NCI-H748 treated with DMSO at 0.1 percent for 48 hours (cell line): ENCODE measurements around the gene GADL1.

Experiments used
- DNase-seq: peaks from one replicate; lab custom pipeline; 2025; lab: John Stamatoyannopoulos, UW

Gene GADL1, protein sequence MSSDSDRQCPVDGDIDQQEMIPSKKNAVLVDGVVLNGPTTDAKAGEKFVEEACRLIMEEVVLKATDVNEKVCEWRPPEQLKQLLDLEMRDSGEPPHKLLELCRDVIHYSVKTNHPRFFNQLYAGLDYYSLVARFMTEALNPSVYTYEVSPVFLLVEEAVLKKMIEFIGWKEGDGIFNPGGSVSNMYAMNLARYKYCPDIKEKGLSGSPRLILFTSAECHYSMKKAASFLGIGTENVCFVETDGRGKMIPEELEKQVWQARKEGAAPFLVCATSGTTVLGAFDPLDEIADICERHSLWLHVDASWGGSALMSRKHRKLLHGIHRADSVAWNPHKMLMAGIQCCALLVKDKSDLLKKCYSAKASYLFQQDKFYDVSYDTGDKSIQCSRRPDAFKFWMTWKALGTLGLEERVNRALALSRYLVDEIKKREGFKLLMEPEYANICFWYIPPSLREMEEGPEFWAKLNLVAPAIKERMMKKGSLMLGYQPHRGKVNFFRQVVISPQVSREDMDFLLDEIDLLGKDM

GRCh38 chr3:30894521-30895251 is at the start of gene GADL1:
TSS of gene GADL1 (minus strand) at chr3:30894661. CDS start at chr3:30894614, 47 bp downstream.
- peak; percentile 54 for DNase-seq

GRCh38 chr3:30944124-30944523 is 49.7 kb upstream of the GADL1 start:
- DNase-seq, result no peak

- no peak for DNase-seq
These were observed 48.7 kb upstream of the GADL1 start for GRCh38 chr3:30943206-30943605.

DNA sequence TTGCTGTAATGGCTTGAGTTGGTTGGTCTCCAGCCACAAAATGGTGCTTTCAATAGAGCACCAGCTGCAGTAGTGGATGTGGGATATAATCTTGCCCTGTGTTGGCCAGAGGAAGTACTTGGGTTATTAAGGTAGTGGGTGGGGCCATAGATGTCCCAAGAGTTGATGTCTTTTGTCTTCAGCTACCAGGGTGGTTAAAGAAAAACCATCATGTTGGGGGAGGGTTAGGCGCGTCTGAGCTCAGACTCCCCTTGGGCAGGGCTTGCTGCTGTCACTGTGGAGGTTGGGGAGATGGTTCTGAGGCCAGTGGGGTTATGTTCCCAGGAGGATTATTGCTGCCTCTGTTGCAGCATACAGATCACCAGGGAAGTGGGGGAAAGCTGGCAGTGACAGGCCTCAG is 46.9 kb upstream of the GADL1 start:
- DNase-seq, result no peak

DNA sequence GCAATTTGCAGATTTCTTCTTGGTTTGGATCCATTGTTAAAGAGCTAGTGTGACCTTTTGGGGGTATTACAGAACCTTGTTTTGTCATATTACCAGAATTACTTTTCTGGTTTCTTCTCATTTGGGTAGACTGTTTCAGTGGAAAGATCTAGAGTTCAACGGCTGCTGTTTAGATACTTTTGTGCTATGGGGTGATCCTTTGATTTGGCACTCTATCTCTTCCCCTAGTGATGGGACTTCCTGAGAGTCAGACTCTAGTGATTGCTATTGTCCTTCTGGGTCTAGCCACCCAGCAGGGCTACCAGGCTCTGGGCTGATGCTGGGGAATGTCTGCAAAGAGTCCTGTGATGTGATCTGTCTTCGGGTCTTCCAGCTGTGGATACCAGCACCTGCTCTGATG is 46.3 kb upstream of the GADL1 start:
- DNase-seq, result no peak

DNA sequence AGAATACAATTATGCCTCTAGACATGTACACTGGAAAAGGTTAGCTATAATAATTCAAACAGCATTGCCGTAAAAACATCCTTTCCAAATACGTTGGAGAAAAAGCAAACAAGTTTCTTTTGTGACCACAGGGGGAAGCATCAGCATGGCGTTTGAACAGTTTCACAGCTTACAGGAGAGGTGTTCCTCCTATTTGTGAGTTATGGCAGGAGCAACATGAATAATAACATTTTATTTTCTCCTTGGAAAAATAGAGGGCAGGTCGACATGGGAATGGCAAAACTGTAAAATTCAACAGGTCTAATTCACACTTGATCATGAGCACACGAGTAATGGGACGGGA is 39.7 kb upstream of the GADL1 start:
- DNase-seq, result peak; percentile 85

DNA sequence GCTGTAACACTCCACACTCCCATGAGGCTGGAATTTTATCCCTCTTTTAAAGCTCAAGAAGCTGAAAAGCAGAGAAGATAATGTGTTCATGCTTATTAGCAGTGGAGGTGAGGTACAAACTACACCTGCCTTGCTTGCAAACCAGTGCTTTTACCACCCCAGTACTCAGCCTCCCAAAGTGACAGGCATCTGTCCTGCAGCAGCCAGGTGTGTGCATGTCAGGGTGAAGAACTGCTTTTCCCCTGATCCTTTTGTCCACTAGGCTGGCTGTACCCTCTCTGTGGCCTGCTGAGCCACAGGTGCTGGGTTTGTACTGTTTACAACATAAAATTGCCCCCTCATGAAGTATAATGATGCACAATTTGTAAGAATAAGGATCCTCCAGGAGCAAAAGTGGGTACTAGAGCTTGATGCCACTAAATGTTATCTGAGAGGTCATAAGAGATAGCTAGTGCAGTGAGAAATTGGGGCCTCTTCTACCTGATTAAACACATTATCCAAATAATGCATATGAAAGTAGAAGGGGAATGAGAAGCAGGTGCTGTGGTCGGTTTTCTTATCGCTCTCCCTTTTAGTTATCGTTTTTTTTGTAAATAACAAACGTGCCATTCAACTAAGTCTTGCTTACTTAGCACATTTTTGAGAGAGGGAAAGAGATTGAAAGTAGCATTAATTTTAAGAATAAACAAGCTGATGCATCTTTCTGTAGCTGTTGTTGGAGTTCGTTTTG is 39.2 kb upstream of the GADL1 start:
- DNase-seq, result peak; percentile 85

DNA sequence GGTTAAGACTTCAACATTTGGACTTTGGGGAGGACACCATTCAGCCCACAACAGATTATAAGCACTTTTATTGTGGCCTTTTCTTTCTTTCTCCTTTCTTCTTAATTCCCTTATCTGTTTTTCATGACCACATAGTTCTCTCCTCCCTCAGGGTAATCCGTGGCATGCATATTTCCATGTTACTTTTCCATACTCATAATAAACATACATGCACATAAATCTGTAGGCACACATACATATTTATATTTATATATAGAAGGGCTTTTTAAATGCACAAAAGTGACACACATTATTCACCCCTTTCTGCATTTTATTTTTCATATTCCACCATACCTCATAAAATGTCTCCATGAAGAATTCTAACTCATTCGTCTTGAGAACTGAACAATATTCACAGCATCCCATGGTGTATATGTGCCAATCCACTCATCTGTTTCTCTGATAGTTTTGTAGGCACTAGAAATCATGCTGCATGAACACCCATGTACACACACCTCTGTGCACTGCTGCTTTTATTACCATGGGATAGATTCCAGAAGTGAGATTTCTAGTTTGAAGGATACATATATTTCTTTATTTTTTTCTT is 38.1 kb upstream of the GADL1 start:
- DNase-seq, result no peak

DNA sequence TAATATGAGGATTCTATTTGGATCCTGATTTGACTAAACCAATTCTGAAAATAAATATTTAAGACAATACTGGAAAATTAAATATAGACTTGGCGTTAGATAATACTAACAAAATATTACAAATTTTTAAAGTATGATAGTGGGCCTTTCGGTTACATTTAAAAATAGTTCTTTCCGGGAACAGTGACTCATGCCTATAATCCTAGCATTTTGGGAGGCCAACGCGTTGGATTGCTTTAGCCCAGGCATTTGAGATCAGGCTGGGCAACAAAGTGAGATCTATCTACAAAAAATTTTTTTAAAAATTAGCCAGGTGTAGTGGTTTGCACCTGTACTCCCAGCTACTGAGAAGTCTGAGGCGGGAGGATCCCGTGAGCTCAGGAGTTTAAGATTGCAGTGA is 30.3 kb upstream of the GADL1 start:
- DNase-seq, result no peak

- no peak for DNase-seq
These were observed 25.1 kb upstream of the GADL1 start for GRCh38 chr3:30919564-30919963.

GRCh38 chr3:30918761-30919160 is 24.3 kb upstream of the GADL1 start:
- DNase-seq, result no peak

GRCh38 chr3:30915782-30916181 is 21.3 kb upstream of the GADL1 start:
- no peak for DNase-seq

DNA sequence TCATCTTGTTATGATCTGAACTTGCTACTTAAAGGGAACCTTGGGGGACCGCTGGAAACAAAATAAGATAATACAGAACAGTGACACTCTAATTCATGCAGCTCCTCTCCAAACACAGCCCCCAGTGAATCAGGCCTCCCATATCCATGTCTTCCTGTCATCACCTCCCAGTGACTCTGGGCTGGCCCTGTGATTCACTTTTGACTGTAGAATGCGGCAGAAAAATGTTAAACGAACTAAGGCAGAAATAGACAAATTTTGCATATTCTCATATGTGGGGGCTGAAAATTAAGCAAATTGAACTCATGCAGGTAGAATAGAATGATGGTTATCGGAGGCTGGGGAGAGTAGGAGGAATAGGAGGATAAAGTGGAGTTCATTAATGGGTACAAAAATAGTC is 20.2 kb upstream of the GADL1 start:
- no peak for DNase-seq

- no peak for DNase-seq
These were observed 18.7 kb upstream of the GADL1 start for GRCh38 chr3:30913176-30913575.

DNA sequence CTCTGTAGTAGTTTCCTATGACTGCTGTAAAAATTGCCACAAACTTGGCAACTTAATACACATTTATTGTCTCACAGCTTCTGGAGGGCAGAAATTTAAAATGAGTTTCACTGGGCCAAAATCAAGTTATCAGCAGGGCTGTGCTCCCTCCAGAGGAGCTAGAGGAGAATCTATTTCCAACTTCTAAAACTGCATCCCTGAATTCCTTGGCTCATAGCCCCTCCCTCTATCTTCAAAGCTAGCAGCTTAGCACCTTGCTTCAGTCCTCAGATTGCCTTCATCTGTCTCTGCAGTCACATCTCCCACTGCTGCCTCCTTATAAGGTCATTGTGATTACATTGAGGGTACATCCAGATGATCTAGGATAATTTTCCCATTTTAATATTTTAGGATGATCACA is 17.8 kb upstream of the GADL1 start:
- no peak for DNase-seq

- DNase-seq, result peak; percentile 85
These were observed 14.1 kb upstream of the GADL1 start for GRCh38 chr3:30908456-30909037.

DNA sequence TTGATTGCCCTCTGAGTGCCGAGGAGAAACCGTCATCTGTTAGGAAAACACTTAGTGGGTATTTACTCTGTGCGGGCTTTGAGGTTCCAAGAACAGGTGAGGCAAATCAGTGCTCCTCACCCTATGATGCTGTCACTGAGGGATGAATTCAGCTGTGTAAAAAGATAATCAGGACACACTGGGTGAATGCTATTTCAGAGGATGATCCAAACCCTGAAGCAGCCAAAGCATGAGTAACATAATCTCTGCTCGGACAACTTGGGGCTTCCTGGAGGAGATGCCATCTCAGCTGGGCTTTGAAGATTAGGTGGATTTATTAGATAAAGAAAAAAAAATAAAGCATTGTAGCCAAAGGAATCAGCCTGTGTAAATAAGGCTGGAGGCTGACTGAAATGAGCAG is 10.5 kb upstream of the GADL1 start:
- no peak for DNase-seq

DNA sequence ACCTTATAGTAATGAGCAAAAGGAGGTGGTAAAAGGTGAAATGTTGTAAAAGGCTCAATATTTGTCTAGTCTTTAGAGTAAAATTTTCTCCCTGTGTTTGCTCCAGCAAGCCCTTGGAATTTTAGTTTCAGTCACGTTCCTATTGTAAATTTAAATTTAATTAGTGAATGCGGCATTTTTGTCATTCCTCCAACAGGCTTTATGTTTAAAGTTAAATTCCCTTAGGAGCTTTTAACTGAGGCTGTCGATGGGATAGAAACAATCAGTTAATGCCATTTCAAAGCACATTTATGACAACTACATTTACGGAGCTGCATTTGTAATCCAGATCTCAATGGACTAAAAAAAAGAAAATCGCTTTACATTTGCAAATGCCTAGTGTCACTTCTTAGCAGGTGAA is 868 bp upstream of the GADL1 start:
- DNase-seq, result no peak

DNA sequence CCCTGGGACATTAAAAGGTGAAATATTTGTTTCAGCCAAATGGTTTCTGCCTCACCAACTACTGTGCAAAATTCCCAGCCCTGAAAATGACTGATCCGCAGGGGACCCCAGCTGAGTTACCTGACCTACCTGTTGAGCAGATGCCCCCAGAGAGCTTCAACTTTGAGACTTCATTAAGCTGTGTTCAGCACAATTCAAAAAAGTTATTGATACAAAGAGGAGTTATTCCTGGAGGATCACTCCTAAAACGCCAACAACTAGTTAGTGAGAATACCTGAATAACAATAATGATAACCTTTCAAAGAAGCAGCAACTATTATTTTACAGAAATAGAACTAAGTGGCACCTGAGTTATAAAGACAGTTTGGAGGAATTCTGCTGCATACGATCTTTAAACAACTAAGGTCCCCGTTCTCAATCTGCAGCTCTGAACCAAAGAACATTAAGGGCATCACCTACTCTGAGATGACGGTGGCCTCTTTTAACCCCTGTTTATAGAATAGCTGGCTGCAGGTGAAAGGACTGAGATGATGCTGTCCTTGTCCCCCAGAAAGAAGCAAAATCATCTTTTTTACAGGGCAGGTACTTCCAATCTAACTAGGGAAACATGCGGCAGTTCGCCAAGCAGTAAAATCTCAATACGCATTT is 659 bp downstream of the GADL1 start:
- DNase-seq, result peak; percentile 37

GRCh38 chr3:30890907-30891306 is 3.6 kb downstream of the GADL1 start:
- DNase-seq, result no peak

DNA sequence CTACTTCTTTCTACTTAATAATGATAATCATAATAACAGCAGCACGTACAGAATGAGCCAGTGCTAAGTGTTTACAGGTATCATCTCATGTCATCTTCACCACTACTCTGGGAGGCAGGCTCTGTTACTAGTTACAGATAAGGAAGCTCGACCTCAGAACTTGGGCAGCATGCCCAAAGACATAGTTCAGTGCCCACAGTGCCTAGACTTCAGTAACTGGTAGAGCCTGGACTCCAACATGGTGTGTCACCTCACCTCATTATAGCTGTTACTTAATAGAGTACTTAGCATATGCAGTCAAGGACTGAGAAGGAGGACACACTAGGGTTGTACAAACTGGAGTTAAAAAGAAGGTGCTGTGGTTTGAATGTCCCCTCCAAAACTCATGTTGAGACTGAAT is 7.6 kb downstream of the GADL1 start:
- no peak for DNase-seq
